Testis (tissue), 2 donors: Measurements from ENCODE around the gene CUL4A.

ENCODE experiments used
- CTCF ChIP-seq, 3 experiments: fragments of 450-650 bp in 2 of 3; fragments of 200-600 bp in 1 of 3; sonication (generic) in 1 of 3; IDR thresholded peaks; one replicate each; pipeline ENCODE4 v1.5.1; 2016 to 2019; ENCODE audit warnings: antibody characterized with exemption in 3 of 3, mild to moderate bottlenecking in 2 of 3, moderate library complexity in 1 of 3
- POLR2A ChIP-seq: fragments of 450-650 bp; IDR thresholded peaks from one replicate; pipeline ENCODE4 v1.6.1; 2017; ENCODE audit warnings: antibody characterized with exemption, mild to moderate bottlenecking, moderate library complexity

- no peak for TF ChIP-seq CTCF (IDR thresholded peaks at IDR 0.05)
- TF ChIP-seq POLR2A = no peak
These were observed 10.8 kb downstream of the CUL4A start for GRCh38 chr13:113220141-113220598.
